HG03139 (cell line): ENCODE data around the gene TEKT2.

Experiments used
- ATAC-seq: cut with Tn5 transposase; IDR thresholded peaks from one replicate; pipeline ENCODE4 v1.9.1; 2021; ENCODE audit not compliant: unreplicated experiment

TEKT2 gene

DNA sequence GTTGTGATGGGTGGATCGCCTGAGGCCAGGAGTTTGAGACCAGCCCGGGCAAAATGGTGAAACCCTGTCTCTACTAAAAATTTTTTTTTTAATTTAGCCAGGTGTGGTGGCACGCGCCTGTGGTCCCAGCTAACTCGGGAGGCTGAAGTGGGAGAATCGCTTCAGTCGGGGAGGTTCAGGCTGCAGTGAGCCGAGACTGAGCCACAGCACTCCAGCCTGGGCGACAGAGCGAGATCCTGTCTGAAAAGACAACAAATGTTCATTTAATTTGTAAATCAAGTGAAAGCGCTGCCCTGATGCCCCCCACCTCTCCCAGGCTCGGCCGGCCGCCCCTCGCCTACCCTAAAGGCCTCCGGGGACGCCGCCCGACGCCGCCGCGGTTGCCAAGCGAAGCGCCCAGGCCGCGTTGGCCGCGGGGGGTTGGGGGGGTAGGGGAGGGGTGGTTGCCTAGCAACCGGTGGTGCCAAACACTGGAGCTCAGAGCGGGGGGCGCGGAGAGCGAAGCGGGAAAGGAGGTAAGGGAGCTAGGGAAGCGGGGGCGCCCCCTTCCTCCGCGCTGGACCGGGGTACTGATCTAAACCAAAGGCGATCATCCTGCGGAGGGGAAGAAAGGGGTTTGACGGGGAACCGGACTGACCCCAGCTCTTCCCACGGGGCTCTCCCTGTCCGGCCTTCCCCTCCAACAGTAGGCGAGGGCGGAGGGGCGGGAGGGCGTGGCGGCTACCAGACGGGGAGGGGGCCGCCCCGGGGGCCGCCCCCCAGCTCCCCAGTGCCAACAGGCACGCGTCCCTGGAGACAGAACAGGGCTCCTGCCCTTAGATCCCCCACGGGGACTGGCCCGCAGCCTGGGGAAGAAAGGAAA, at the start of gene TEKT2:
Gene TEKT2 (plus strand): TSS at position 460 of the 862 bp plus-strand sequence. CDS start 828 bp downstream, outside the sequence.
- ATAC-seq: no peak

- ATAC-seq: no peak
These were observed 49.2 kb upstream of the TEKT2 start for GRCh38 chr1:36034692-36035091.

DNA sequence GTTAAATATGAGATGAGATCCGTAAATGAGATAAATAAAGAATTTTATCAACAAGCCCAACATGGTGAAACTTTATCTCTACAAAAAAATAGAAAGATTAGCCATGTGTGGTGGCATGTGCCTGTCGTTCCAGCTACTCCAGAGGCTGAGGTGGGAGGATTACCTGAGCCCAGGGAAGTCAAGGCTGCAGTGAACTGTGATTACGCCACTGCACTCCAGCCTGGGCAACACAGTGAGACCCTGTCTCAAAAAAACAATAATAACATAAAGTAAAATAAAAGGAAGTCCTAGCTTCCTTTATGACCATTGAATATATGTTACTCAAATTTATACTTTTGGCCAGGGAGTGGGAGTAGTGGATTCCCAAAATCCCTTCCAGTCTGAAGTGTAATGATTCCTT, 48.7 kb upstream of the TEKT2 start:
- no peak for ATAC-seq

- no peak for ATAC-seq
These were observed 43.7 kb upstream of the TEKT2 start for GRCh38 chr1:36040238-36040637.

DNA sequence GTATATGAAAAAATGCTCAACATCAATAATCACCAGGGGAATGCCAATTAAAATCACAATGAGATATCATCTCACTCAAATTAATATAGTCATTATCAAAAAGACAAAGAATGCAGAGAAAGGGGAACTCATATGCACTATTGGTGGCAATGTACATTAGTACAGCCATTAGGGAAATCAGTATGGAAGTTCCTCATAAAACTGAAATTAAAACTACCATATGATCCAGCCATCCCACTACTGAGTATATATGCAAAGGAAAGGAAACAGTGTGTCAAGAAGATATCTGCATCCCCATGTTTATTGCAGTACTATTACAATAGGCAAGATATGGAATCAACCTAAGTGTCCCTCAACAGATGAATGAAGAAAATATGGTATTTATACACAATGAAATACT, 32.1 kb upstream of the TEKT2 start:
- ATAC-seq: no peak

GRCh38 chr1:36053978-36054377, 29.9 kb upstream of the TEKT2 start:
- no peak for ATAC-seq

GRCh38 chr1:36055706-36056105, 28.2 kb upstream of the TEKT2 start:
- no peak for ATAC-seq

GRCh38 chr1:36062315-36062714, 21.6 kb upstream of the TEKT2 start:
- ATAC-seq: no peak

DNA sequence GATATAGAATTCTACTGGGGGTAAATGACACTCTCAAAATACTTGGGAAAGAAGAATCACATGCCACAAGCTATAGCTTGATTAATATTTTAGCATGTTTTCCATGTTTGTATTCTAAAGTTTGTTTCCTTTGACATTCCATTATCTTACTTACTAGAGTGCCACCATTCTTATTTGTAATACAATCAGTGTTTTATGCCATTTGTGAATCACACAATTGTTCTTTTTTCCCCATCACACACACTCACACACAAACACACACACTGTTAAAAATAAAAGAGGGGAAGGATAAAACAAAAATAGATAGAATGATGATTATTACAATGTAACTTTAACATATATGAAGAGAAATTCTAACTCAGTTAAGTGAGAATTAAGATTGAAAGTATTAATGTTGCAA, 16.0 kb upstream of the TEKT2 start:
- no peak for ATAC-seq

GRCh38 chr1:36068866-36069265, 15.0 kb upstream of the TEKT2 start:
- ATAC-seq: no peak

- no peak for ATAC-seq
These were observed 13.5 kb upstream of the TEKT2 start for GRCh38 chr1:36070349-36070748.

GRCh38 chr1:36076979-36077573, 6.8 kb upstream of the TEKT2 start:
- ATAC-seq: no peak

DNA sequence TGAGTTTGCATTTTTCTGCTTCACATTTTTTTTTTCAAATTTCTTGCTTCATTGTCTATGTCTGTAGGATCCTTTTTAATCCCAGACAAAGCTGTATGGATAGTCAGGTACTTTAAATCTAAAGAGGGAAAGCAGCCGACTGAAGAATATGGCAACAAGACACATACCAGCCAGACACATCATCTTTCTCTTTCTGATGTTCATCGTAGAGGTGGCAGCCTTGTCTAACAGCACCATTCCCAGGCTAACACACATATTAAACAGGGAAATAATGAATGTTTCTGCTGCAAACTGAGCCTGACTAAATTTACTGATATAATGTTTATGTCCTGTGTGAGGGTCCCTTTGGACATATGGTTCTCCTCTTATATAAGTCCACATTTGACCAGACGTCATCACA, 3.7 kb upstream of the TEKT2 start:
- no peak for ATAC-seq

- no peak for ATAC-seq
These were observed 3.1 kb upstream of the TEKT2 start for GRCh38 chr1:36080801-36081200.

DNA sequence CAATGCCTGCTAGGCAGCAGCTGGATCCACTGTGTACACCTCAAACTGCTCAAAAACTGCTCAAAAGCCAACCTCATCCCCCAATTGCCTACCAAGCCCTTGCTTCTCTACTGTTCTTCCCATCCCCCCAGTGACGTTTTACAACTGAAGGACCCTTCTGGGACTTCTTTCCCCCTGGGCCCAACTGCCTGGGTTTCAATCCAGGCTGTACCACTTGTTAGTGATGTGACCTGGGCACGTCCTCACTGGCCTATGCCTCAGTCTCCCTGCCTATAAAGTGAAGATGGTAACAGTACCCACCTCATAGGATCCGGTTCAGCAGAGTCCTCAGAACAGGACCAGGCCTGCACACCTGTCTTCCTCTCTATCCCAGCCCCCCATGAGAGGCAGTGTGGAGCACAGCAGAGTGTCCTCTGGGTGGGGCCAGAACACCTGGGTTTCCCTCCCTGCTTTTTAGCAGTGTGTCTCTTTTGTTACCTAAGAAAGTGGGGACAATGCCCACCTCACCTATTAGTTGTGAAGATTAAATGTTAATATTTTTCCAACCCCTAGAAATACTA, 1.9 kb upstream of the TEKT2 start:
- no peak for ATAC-seq

- no peak for ATAC-seq
These were observed 675 bp upstream of the TEKT2 start for GRCh38 chr1:36083219-36083618.

- ATAC-seq: no peak
These were observed 712 bp downstream of the TEKT2 start for GRCh38 chr1:36084497-36085115.

DNA sequence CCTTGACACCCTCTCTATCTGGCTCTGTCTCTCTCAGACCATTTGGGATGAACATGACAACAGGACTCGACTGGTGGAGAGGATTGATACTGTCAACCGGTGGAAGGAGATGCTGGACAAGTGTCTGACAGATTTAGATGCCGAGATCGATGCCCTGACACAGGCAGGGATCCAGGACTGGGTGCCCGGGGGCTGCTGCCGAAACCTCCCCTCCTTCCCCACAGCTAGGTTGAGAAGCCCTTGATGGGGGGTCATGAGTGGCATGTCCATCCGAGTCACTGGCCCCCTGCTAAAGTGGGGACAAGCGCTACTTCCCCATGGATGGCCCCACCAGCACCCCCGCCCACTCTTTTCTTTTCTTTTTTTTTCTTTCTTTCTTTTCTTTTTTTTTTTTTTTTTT, 1.2 kb downstream of the TEKT2 start:
- ATAC-seq: no peak

DNA sequence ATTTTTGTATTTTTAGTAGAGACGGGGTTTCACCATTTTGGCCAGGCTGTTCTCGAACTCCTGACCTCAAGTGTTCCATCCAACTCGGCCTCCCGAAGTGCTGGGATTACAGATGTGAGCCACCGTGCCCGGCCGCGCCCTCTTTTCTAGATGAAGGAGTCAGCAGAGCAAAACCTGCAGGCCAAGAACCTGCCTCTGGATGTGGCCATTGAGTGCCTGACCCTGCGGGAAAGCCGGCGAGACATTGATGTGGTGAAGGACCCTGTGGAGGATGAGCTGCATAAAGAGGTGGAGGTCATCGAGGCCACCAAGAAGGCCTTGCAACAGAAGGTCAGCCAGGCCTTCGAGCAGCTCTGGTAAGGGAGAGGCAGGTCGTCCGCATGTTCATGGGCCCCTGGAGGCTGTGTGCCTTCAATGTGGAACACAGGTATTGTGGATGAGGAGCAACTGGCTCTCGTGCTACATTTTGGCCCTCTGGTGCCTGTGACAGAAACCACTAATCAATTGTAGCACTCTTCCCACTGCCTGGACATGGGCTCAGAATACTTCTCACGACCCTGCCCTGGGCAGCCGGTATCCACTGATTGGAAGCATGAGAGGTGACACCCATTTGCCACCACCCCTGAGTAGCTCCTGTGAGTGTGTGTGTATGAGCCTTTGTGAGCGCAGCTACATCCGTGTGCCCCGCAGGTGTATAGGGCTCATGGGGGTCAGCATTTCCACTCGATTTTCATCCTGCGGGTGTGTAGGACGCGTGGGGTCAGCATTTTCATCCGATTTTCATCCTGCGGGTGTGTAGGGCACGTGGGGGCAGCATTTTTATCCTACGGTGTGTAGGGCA, 2.0 kb downstream of the TEKT2 start:
- no peak for ATAC-seq

- ATAC-seq: no peak
These were observed 2.8 kb downstream of the TEKT2 start for GRCh38 chr1:36086529-36087232.
